D721Med (cell line): ENCODE results near the gene MTRR.

Experiments
- DNase-seq: peaks from one replicate; pipeline ENCODE4 v3.0.0; 2011; ENCODE audit warnings: low spot score; ENCODE audit not compliant: insufficient read length
- FAIRE-seq: peaks from 2 replicates; lab custom pipeline; 2011; peaks lifted over from hg19 to GRCh38; lab: Jason Lieb, UNC
- TF ChIP-seq, protein P1 (sequence below): IDR thresholded peaks from 2 replicates; pipeline ENCODE4 v1.5.1; 2012; ENCODE audit warnings: mild to moderate bottlenecking, control low read depth; ENCODE audit not compliant: insufficient read depth; ENCODE audit errors: missing control alignments

MTRR gene

DNA sequence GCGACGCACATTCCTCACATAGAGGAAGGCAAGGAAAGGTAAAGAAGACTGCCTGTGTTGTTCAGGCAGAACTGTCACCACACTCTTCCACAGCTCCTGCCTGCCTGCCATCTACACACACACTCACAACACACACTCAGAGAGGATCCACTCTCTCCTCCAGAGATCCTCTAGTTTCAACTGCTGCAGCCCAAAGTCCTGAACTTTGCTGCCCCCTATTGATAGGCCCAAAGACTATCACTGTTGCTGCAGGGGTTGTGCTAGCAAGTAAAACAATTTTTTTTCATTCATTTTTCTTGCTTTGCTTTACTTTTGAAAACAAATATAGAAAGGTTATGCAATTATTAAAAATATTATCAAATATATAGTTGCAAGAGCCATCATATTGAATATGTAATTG is 12.1 kb upstream of the MTRR start:
- TF ChIP-seq, protein P1, sequence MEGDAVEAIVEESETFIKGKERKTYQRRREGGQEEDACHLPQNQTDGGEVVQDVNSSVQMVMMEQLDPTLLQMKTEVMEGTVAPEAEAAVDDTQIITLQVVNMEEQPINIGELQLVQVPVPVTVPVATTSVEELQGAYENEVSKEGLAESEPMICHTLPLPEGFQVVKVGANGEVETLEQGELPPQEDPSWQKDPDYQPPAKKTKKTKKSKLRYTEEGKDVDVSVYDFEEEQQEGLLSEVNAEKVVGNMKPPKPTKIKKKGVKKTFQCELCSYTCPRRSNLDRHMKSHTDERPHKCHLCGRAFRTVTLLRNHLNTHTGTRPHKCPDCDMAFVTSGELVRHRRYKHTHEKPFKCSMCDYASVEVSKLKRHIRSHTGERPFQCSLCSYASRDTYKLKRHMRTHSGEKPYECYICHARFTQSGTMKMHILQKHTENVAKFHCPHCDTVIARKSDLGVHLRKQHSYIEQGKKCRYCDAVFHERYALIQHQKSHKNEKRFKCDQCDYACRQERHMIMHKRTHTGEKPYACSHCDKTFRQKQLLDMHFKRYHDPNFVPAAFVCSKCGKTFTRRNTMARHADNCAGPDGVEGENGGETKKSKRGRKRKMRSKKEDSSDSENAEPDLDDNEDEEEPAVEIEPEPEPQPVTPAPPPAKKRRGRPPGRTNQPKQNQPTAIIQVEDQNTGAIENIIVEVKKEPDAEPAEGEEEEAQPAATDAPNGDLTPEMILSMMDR, result peak; percentile 60
- FAIRE-seq, result no peak
- DNase-seq, result no peak

DNA sequence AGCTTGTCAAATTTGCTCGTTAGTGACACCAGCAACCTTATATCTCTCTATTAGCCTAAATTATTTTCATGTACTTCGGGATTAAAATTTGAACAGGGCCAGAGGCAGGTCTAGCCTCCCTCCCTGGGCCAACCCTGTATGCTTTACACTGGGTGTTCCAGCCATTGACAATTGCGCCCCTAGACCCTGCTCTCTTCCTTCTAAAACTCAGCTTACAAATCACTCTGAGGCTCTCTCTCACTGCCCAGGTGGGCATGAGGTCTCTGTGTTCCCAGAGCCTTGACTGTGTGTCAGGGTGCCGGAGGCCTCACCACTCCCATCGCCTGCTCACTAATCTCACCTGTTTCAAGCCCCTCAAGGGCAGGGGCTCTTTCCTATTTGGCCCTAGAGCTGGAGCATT is 11.6 kb upstream of the MTRR start:
- FAIRE-seq (no peak), DNase-seq (no peak)
- TF ChIP-seq, protein P1, result no peak

DNA sequence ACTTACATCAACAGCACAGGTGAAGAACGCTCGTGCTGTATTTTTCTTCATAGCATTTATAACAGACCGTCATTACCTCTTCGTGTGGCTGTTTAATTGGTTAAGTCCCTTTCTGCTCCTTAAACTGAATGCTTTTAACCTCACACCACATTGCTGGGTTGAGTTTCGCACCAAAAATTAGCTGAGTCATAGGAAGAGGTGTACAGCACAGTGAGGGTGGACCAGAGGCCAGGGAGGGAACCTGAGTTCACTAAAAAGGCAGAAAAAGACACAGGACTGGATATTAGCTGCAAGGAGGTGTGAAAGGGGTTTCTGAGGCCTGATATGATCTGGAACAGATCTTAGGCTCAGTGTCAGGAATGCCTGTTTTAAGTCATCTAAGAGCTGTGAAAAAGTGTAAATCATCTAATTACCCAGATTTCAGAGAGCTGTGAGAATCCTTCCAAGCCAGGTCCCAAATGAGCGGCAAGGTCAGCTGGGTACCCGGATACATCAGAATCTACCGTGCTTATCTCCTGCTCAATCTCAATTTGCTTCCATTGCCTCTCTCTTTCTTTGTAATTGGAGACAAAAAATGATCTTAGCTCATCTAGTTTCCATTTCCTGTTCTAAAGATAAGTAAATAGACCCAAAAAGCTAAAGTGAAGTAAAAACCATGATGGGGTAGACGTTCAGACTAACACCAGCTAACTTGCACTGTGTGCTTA is 10.9 kb upstream of the MTRR start:
- no peak for FAIRE-seq
- no peak for DNase-seq
- TF ChIP-seq, protein P1, result no peak

GRCh38 chr5:7866196-7866595 is 2.8 kb upstream of the MTRR start:
- DNase-seq, result no peak
- TF ChIP-seq, protein P1, result no peak
- no peak for FAIRE-seq

DNA sequence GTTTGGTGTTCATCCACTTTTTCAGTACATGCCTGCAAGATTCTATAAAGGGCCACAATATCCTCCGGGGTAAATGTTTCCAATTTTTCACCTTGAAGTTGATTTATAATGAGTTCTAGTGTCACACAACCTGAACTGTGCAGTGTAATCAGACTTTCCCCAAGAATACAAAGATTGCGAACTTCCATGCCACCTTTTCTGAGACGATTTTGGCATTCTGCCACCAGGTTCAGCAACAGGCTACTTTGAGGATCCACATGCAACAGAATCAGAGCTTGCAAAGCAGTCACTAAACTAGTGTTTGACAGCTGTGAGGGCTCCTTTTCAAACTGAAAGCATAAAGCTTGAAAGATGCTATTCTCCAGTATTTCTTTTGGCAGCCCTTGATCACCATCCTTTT is 1.7 kb upstream of the MTRR start:
- no peak for FAIRE-seq
- no peak for DNase-seq
- TF ChIP-seq, protein P1, result no peak

DNA sequence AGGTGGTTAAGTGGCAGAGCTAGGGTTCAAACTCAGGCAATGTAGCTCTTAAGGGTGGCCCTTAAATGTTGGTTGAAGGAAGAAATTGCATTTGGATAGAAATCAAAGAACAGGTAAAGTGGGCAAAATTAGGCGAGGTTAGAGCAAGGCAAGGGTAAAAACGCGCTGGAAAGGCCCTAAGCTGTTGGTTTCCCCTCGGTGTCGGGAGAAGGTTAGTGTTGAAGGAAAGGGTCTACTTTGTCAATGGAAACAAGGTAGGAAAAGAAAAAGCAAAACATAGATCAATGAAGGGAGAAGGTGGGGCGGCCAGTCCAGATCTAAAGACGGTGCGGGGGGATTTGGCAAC is 548 bp upstream of the MTRR start:
- TF ChIP-seq, protein P1, result no peak
- DNase-seq, result no peak
- FAIRE-seq, result no peak

DNA sequence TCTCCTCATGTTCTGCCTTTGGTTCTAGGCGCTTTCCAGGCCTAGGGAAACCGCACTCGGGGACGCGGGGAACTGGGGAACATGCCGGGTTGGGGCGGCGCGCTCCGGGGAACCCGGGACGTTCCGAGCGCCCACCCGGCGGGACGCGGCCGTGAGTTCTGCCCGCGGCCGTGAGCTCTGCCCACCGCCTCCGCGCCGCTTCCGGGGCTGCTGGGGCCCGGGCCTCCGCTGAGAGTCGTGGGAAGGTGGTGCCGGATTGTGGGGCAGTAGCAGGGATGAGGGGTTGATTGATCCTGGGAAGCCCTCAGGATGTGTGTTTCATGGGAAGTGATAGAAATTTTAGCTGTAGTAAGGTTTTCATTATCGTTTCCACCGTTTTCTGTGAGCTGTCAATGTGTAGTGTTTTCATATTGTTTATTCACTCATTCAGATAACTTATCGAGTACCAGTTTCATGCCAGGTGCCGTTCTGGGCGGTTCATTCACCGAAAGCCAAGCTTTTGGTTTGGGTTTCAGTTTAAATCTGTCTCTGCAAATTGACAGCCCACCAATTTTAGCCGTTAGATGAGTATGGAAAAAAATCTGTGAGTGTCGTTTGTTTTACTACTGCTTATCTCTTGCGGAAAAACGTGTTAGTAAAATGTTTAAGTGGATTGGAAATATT is 657 bp downstream of the MTRR start:
- DNase-seq (no peak), FAIRE-seq (no peak)
- TF ChIP-seq, protein P1, result no peak
